C4-2B (cell line): ENCODE data around the gene ATP2A3.

Experiments
- H3K27ac ChIP-seq: fragments of 450-650 bp; 2 replicates; pipeline ENCODE4 v1.5.1; 2017
- CTCF ChIP-seq: fragments of 450-650 bp; conservative IDR thresholded peaks from 2 replicates; pipeline ENCODE4 v1.5.1; 2017; ENCODE audit warnings: mild to moderate bottlenecking
- ZFX ChIP-seq: fragments of 450-650 bp; IDR thresholded peaks from 2 replicates; pipeline ENCODE4 v1.6.1; 2017

Gene ATP2A3

GRCh38 chr17:3983606-3984484 lies 19.6 kb upstream of the ATP2A3 start:
- no peak overlapping the region for H3K27ac ChIP-seq

GRCh38 chr17:3982541-3983017 lies 18.3 kb upstream of the ATP2A3 start:
- no peak overlapping the region for H3K27ac ChIP-seq
- no peak for TF ChIP-seq CTCF

More at GRCh38 chr17:3983606-3984484, 19.6 kb upstream of the ATP2A3 start:
- TF ChIP-seq CTCF = no peak
- no peak for TF ChIP-seq ZFX

- H3K27ac ChIP-seq = no peak overlapping the region
- TF ChIP-seq CTCF (no peak), ZFX (no peak)
Measured at GRCh38 chr17:3982113-3982512, 17.9 kb upstream of the ATP2A3 start.

GRCh38 chr17:3981455-3981854 lies 17.2 kb upstream of the ATP2A3 start:
- no peak for TF ChIP-seq CTCF
- TF ChIP-seq ZFX = no peak

GRCh38 chr17:3980381-3981014 lies 16.3 kb upstream of the ATP2A3 start:
- H3K27ac ChIP-seq = no peak overlapping the region; the same call in 1 of the 2 replicates
- TF ChIP-seq CTCF (no peak), ZFX (no peak)

More at GRCh38 chr17:3981455-3981854, 17.2 kb upstream of the ATP2A3 start:
- H3K27ac ChIP-seq = no peak overlapping the region

- TF ChIP-seq CTCF (no peak), ZFX (no peak)
- H3K27ac ChIP-seq = peak overlapping the region; percentile 86
Measured at GRCh38 chr17:3979290-3979611, 15.0 kb upstream of the ATP2A3 start.
